HL-60 (cell line): ENCODE measurements around the gene TBCD.

ENCODE experiments used
- DNase-seq, 2 experiments: peaks; one replicate each; pipeline ENCODE4 v3.0.0-alpha.2; 2010 to 2020; ENCODE audit warnings: low read depth in 1 of 2, low spot score in 1 of 2
- H3K27ac ChIP-seq: fragments of 250-450 bp; sonication (Bioruptor Pico); replicated peaks from 2 replicates; pipeline ENCODE4 v1.5.1; 2020; ENCODE audit warnings: mild to moderate bottlenecking, moderate library complexity
- H3K27me3 ChIP-seq: fragments of 250-450 bp; sonication (Bioruptor Pico); 2 replicates; pipeline ENCODE4 v1.5.1; 2021; ENCODE audit warnings: mild to moderate bottlenecking, moderate library complexity; ENCODE audit not compliant: insufficient read depth, poor library complexity, severe bottlenecking
- H3K4me3 ChIP-seq: replicated peaks from 2 replicates; pipeline ENCODE4 v1.5.1; 2011; ENCODE audit warnings: mild to moderate bottlenecking, control low read depth, low read length; ENCODE audit not compliant: insufficient read depth
- GABPA ChIP-seq: IDR thresholded peaks from 2 replicates; pipeline ENCODE4 v1.6.1; 2012; ENCODE audit warnings: low read depth
- POLR2AphosphoS5 ChIP-seq: IDR thresholded peaks from 2 replicates; pipeline ENCODE4 v1.6.1; 2012; ENCODE audit warnings: low read depth
- SPI1 ChIP-seq: IDR thresholded peaks from 2 replicates; pipeline ENCODE4 v1.6.1; 2012; ENCODE audit warnings: low read depth, mild to moderate bottlenecking, borderline replicate concordance
- TF ChIP-seq, protein P1 (sequence below): IDR thresholded peaks from one replicate; pipeline ENCODE4 v1.5.1; 2011; ENCODE audit warnings: low read length, control low read depth, inconsistent platforms; ENCODE audit not compliant: insufficient read depth
- TF ChIP-seq, protein P2 (sequence below): IDR thresholded peaks from 2 replicates; pipeline ENCODE4 v1.6.1; 2012; ENCODE audit warnings: low read depth; ENCODE audit not compliant: insufficient replicate concordance

TBCD gene

DNA sequence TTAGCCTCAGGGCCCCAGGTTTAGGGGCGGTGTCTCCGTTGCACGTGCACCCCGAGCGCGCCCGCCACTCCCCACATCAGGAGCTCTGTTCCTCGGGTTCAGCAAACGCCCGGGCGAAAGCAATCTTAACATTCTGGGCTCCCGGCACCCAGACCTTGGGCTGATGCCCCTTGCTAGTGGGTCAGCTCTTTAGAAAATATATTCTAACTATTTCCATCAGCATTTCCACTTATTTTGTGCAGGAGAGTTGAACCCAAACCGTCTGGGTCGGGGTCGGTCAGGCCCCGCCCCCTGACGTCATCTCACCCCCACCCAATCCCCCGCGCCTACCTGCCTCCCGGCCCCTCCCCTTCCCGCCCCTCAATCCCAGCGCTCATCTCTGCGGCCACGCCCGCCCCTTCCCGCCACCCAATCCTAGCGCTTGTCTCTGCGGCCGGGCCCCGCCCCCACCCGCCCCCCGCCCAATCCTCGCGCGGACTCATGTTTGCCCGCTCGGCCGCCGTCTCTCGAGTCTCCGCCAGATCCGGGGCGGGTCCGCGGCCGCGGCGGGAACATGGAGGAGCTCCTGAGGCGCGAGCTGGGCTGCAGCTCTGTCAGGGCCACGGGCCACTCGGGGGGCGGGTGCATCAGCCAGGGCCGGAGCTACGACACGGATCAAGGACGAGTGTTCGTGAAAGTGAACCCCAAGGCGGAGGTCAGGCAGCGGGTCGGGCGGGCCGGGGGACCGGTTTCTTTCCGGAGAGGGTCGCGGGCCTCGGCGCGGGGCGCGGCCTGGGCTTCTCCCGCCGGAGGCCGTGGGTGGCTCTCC, 35.5 kb upstream of the TBCD start, which contains the start of gene FN3KRP:
Gene FN3KRP (plus strand): TSS at position 504 of the 808 bp plus-strand sequence. CDS start 50 bp downstream, at position 554.
- H3K27me3 ChIP-seq, result no peaks in the 10 kb centered on the region
- H3K4me3 ChIP-seq, result peak within 1 kb of the TSS; percentile 73
- peak; percentile 83 to 93 for DNase-seq
- peak within 1 kb of the TSS; percentile 80 for H3K27ac ChIP-seq
- TF ChIP-seq POLR2AphosphoS5, result peak; percentile 76; the same call in 1 of the 2 replicates
- TF ChIP-seq, protein P1, sequence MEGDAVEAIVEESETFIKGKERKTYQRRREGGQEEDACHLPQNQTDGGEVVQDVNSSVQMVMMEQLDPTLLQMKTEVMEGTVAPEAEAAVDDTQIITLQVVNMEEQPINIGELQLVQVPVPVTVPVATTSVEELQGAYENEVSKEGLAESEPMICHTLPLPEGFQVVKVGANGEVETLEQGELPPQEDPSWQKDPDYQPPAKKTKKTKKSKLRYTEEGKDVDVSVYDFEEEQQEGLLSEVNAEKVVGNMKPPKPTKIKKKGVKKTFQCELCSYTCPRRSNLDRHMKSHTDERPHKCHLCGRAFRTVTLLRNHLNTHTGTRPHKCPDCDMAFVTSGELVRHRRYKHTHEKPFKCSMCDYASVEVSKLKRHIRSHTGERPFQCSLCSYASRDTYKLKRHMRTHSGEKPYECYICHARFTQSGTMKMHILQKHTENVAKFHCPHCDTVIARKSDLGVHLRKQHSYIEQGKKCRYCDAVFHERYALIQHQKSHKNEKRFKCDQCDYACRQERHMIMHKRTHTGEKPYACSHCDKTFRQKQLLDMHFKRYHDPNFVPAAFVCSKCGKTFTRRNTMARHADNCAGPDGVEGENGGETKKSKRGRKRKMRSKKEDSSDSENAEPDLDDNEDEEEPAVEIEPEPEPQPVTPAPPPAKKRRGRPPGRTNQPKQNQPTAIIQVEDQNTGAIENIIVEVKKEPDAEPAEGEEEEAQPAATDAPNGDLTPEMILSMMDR, result no peak

GRCh38 chr17:82718986-82719685, 32.7 kb upstream of the TBCD start:
- TF ChIP-seq SPI1 (no peak), POLR2AphosphoS5 (no peak), GABPA (no peak)
- TF ChIP-seq, protein P2, sequence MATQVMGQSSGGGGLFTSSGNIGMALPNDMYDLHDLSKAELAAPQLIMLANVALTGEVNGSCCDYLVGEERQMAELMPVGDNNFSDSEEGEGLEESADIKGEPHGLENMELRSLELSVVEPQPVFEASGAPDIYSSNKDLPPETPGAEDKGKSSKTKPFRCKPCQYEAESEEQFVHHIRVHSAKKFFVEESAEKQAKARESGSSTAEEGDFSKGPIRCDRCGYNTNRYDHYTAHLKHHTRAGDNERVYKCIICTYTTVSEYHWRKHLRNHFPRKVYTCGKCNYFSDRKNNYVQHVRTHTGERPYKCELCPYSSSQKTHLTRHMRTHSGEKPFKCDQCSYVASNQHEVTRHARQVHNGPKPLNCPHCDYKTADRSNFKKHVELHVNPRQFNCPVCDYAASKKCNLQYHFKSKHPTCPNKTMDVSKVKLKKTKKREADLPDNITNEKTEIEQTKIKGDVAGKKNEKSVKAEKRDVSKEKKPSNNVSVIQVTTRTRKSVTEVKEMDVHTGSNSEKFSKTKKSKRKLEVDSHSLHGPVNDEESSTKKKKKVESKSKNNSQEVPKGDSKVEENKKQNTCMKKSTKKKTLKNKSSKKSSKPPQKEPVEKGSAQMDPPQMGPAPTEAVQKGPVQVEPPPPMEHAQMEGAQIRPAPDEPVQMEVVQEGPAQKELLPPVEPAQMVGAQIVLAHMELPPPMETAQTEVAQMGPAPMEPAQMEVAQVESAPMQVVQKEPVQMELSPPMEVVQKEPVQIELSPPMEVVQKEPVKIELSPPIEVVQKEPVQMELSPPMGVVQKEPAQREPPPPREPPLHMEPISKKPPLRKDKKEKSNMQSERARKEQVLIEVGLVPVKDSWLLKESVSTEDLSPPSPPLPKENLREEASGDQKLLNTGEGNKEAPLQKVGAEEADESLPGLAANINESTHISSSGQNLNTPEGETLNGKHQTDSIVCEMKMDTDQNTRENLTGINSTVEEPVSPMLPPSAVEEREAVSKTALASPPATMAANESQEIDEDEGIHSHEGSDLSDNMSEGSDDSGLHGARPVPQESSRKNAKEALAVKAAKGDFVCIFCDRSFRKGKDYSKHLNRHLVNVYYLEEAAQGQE, result no peak
- TF ChIP-seq, protein P1, result no peak
- H3K4me3 ChIP-seq, result no peak overlapping the region
- H3K27me3 ChIP-seq, result no peaks in the 10 kb centered on the region
- H3K27ac ChIP-seq, result no peak overlapping the region
- DNase-seq, result no peak

DNA sequence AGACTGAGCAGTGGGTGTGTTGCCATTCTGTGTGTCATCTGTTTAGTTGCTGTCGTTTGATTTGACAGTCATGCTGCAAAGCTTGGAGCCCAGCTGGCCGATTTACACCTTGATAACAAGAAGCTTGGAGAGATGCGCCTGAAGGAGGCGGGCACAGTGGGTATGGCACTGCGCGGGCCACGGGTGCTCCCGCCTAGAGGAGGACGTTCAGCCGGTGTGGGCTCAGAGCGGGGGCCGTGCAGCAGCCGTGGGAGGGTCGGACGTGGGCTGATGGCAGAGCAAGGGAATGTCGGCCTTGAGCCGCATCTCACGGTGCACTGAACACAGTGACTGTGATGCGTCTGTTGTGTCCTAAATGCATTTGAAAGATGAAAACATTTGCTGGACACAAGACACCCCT, 31.7 kb upstream of the TBCD start:
- no peak overlapping the region for H3K27ac ChIP-seq
- TF ChIP-seq, protein P1, result no peak
- TF ChIP-seq POLR2AphosphoS5, result no peak
- TF ChIP-seq SPI1, result no peak
- no peak for TF ChIP-seq GABPA
- TF ChIP-seq, protein P2, result no peak
- H3K4me3 ChIP-seq, result no peak overlapping the region
- no peaks in the 10 kb centered on the region for H3K27me3 ChIP-seq
- no peak for DNase-seq
